GM12878 (cell line): ENCODE measurements around the gene LRP8. TPM values are rescaled to one million over a fixed set of nuclear protein-coding genes. Genes with fewer than 3 reads are reported as not detected.
A peak's percentile ranks its signal among the peaks of the same experiment; 100 is the strongest.

Experiments
- ATAC-seq: fragments of 200-7000 bp; cut with Tn5 transposase; 3 replicates; pipeline ENCODE4 v1.9.1; 2020; ENCODE audit warnings: mild to moderate bottlenecking, moderate library complexity
- BruUV-seq: library from RNA; stranded (reverse); fragments of 400-500 nt; replicated peaks from 2 replicates; lab custom pipeline; 2021; lab: Mats Ljungman, UMichigan
- CTCF ChIA-PET: fragments of 300-600 bp; sonication (Branson Sonifier 250); formaldehyde crosslinking; extraction: SDS; loops from one replicate; lab custom pipeline; 2021; ENCODE audit warnings: inconsistent platforms; lab: Yijun Ruan, JAX
- POLR2A ChIA-PET: fragments of 350-600 bp; formaldehyde crosslinking; extraction: SDS; loops from one replicate; lab custom pipeline; 2021; ENCODE audit warnings: inconsistent platforms; lab: Charles Lee
- RAD21 ChIA-PET: fragments of 300-600 bp; sonication (Branson Sonifier 250); formaldehyde crosslinking; loops from one replicate; lab custom pipeline; 2023; ENCODE audit warnings: antibody characterized with exemption; ENCODE audit not compliant: unreplicated experiment; lab: Charles Lee
- SMC1A ChIA-PET: fragments of 300-600 bp; sonication (Branson Sonifier 250); formaldehyde crosslinking; loops from one replicate; lab custom pipeline; 2023; ENCODE audit not compliant: unreplicated experiment, uncharacterized antibody; lab: Charles Lee
- DNase-seq: peaks from one replicate; pipeline ENCODE4 v3.0.0-alpha.2; 2011; ENCODE audit warnings: low read depth, low spot score
- FAIRE-seq: peaks from 3 replicates; lab custom pipeline; 2011; peaks lifted over from hg19 to GRCh38; lab: Jason Lieb, UNC
- H2AFZ ChIP-seq: 2 replicates; pipeline ENCODE4 v1.6.0; 2011; ENCODE audit warnings: low read depth, low read length, control low read depth; ENCODE audit not compliant: control insufficient read depth
- H3K27ac ChIP-seq: 2 replicates; pipeline ENCODE4 v1.5.1; 2011; ENCODE audit warnings: control low read depth; ENCODE audit not compliant: control insufficient read depth, insufficient read depth
- H3K27me3 ChIP-seq, 2 experiments: replicated peaks in 1 of 2; 2 replicates each; pipeline versions ENCODE4 v1.6.0 to v1.6.1; 2011; ENCODE audit warnings: low read length in 1 of 2; ENCODE audit not compliant: control insufficient read depth in 2 of 2, insufficient read depth in 2 of 2
- H3K36me3 ChIP-seq, 2 experiments: 2 replicates each; pipeline ENCODE4 v1.5.1; 2011; ENCODE audit warnings: low read length in 1 of 2; ENCODE audit not compliant: control insufficient read depth in 2 of 2, insufficient read depth in 2 of 2
- H3K4me1 ChIP-seq: 2 replicates; pipeline ENCODE4 v1.6.1; 2011; ENCODE audit warnings: mild to moderate bottlenecking, low read length, moderate library complexity, mixed read lengths; ENCODE audit not compliant: control insufficient read depth, insufficient read depth
- H3K4me2 ChIP-seq: 2 replicates; pipeline ENCODE4 v1.6.0; 2011; ENCODE audit warnings: control low read depth; ENCODE audit not compliant: control insufficient read depth, insufficient read depth
- H3K4me3 ChIP-seq: fragments of 200-600 bp; sonication (generic); 2 replicates; pipeline ENCODE4 v1.5.1; 2016
- H3K79me2 ChIP-seq: 2 replicates; pipeline ENCODE4 v1.6.0; 2011; ENCODE audit warnings: low read length; ENCODE audit not compliant: control insufficient read depth, insufficient read depth
- H3K9ac ChIP-seq: 2 replicates; pipeline ENCODE4 v1.8.0; 2011; ENCODE audit warnings: low read length, control low read depth, mixed read lengths; ENCODE audit not compliant: control insufficient read depth, insufficient read depth
- H3K9me3 ChIP-seq: replicated peaks from 3 replicates; pipeline ENCODE4 v1.5.1; 2011; ENCODE audit warnings: mild to moderate bottlenecking, low read length; ENCODE audit not compliant: control insufficient read depth, insufficient read depth
- H4K20me1 ChIP-seq: 2 replicates; pipeline ENCODE4 v1.6.0; 2011; ENCODE audit not compliant: control insufficient read depth, insufficient read depth
- CEBPB ChIP-seq, 2 experiments: fragments of 150-350 bp in 1 of 2; IDR thresholded peaks; 2 replicates each; pipeline ENCODE4 v1.6.1; 2012 to 2014; ENCODE audit warnings: low read depth in 2 of 2, low read length in 2 of 2, borderline replicate concordance in 1 of 2, inconsistent platforms in 1 of 2
- CREB1 ChIP-seq: IDR thresholded peaks from 2 replicates; pipeline ENCODE4 v1.6.1; 2012; ENCODE audit warnings: low read depth, mild to moderate bottlenecking, inconsistent platforms
- CREM ChIP-seq: IDR thresholded peaks from 2 replicates; pipeline ENCODE4 v1.6.1; 2014; ENCODE audit warnings: antibody characterized with exemption, low read depth
- ELK1 ChIP-seq: IDR thresholded peaks from 2 replicates; pipeline ENCODE4 v1.6.1; 2012; ENCODE audit warnings: low read depth, low read length, improper control_type of control experiment
- ESRRA ChIP-seq: IDR thresholded peaks from 2 replicates; pipeline ENCODE4 v1.6.1; 2012; ENCODE audit warnings: mild to moderate bottlenecking, low read length, improper control_type of control experiment
- HDGF ChIP-seq: fragments of 450-650 bp; IDR thresholded peaks from 2 replicates; pipeline ENCODE4 v1.6.1; 2016; ENCODE audit warnings: antibody characterized with exemption
- NR2C2 ChIP-seq: IDR thresholded peaks from 2 replicates; pipeline ENCODE4 v1.6.1; 2011; ENCODE audit warnings: borderline replicate concordance, low read depth; ENCODE audit not compliant: control insufficient read depth, insufficient read length
- NRF1 ChIP-seq: conservative IDR thresholded peaks from 2 replicates; pipeline ENCODE4 v1.6.1; 2011; ENCODE audit warnings: mild to moderate bottlenecking, low read depth, low read length, improper control_type of control experiment
- RCOR1 ChIP-seq: conservative IDR thresholded peaks from 2 replicates; pipeline ENCODE4 v1.6.1; 2012; ENCODE audit warnings: low read depth, low read length, improper control_type of control experiment
- TCF3 ChIP-seq: IDR thresholded peaks from 2 replicates; pipeline ENCODE4 v1.6.1; 2012; ENCODE audit warnings: low read depth, mild to moderate bottlenecking, low read length, borderline replicate concordance; ENCODE audit not compliant: insufficient read depth
- ZNF384 ChIP-seq: IDR thresholded peaks from 2 replicates; pipeline ENCODE4 v1.6.1; 2012; ENCODE audit warnings: low read depth, mild to moderate bottlenecking, low read length, improper control_type of control experiment, borderline replicate concordance
- ZZZ3 ChIP-seq: IDR thresholded peaks from 2 replicates; pipeline ENCODE4 v1.6.1; 2011; ENCODE audit warnings: low read depth; ENCODE audit not compliant: control insufficient read depth, insufficient read length
- WGBS: methylation state at CpG from one replicate; pipeline ENCODE4 v1.1.6; 2016; ENCODE audit warnings: low lambda C conversion rate; ENCODE audit not compliant: insufficient replicate concordance, insufficient coverage; ENCODE audit errors: missing lambda C conversion rate; 5-methylcytosine and 5-hydroxymethylcytosine counted together
- in situ Hi-C: fragments of 300-500 bp; cut with MboI; formaldehyde crosslinking; loops from 9 replicates; pipeline ENCODE4 v1.14.3; 2018; ENCODE audit warnings: mixed read lengths
- intact Hi-C: fragments of 100-400 bp; cut with micrococcal nuclease; formaldehyde crosslinking; loops from one replicate; pipeline ENCODE4 v1.14.2; 2022; ENCODE audit not compliant: unreplicated experiment
- polyA plus RNA-seq, 11 experiments: library from polyadenylated mRNA; depleted of rRNA in 4 of 11; unstranded in 6 of 11; stranded (reverse) in 5 of 11; fragments of >200 nt; fragmentation: Nextera tagmentation in 4 of 11; fragmentation: Illumina TruSeq in 1 of 11; extraction: Ambion mirVana in 4 of 11; extraction: Trizol in 1 of 11; gene quantifications; 1 replicate in 1 of 11; 2 replicates in 10 of 11; pipeline versions ENCODE4 v1.2.1 to v1.2.3, GENCODE V29; 2011 to 2016; ENCODE audit warnings: inconsistent platforms in 2 of 11, missing spikeins in 2 of 11, low read depth in 1 of 11
- total RNA-seq, 4 experiments: library from RNA; depleted of rRNA in 3 of 4; stranded (reverse); fragments of >200 nt in 3 of 4; fragmentation: Illumina TruSeq in 1 of 4; extraction: Trizol in 1 of 4; gene quantifications; 2 replicates each; pipeline versions ENCODE4 v1.2.1 to v1.2.3, GENCODE V29; 2013 to 2021

The LRP8 gene
- total and polyA plus RNA-seq, 10 of the 15 experiments (the other 5 are each of a cell fraction or from before 2014, with no cell fraction given): 2.8 to 40.5 (median 22.3) TPM

- Histone ChIP-seq H3K27ac (no peak overlapping the region), H3K9me3 (no peaks in the 10 kb centered on the region), H3K36me3 (peaks cover 24 to 30% of the 10 kb centered on the region in 2 experiments), H2AFZ (no peak overlapping the region), H3K9ac (no peak overlapping the region), H3K4me1 (peaks cover 13% of the 10 kb centered on the region), H3K4me2 (peak overlapping the region; percentile 95), H4K20me1 (no peaks in the 10 kb centered on the region), H3K4me3 (no peak overlapping the region), H3K27me3 (no peaks in the 10 kb centered on the region), H3K79me2 (peaks cover 42% of the 10 kb centered on the region)
- intact Hi-C loops: no loop called here
- ChIA-PET RAD21 (interaction anchor here (0.5 to 1.8 kb wide), 5 partner anchors 21 to 69 kb away, joined by 3 to 6 read pairs (median 4); no protein-coding TSS in a partner anchor), SMC1A (interaction anchor here (0.7 to 1.4 kb wide), 7 partner anchors 9 to 85 kb away, joined by 3 to 9 read pairs (median 3); no protein-coding TSS in a partner anchor), POLR2A (interaction anchor here (0.7 to 1.2 kb wide), 4 partner anchors 28 to 310 kb away, joined by 3 read pairs; no protein-coding TSS in a partner anchor), CTCF (interaction anchor here (0.8 to 1.9 kb wide), 7 partner anchors 30 to 88 kb away, joined by 3 to 6 read pairs (median 4); no protein-coding TSS in a partner anchor)
- no peak for FAIRE-seq
- no TSS peak for BruUV-seq
- 89% methylated on average over 10 of the region's 10 CpGs for WGBS
- no peak for TF ChIP-seq ELK1
- TF ChIP-seq TCF3: no peak
- TF ChIP-seq ZZZ3: no peak
- TF ChIP-seq CEBPB (IDR thresholded peaks at IDR 0.05; ENCODE audit: borderline replicate concordance in 1 of 2, low read depth in 2 of 2, low read length in 2 of 2): no peak
- no peak for TF ChIP-seq RCOR1
- TF ChIP-seq ESRRA: no peak
- TF ChIP-seq CREM: no peak
- no peak for TF ChIP-seq NRF1
- no peak for TF ChIP-seq ZNF384
- no peak for TF ChIP-seq CREB1
- TF ChIP-seq NR2C2: no peak
- TF ChIP-seq HDGF: no peak
- DNase-seq: no peak
- no peak for ATAC-seq
- in situ Hi-C loops: no loop called here
Measured at GRCh38 chr1:53324321-53324720, 3.5 kb downstream of the LRP8 start.
